Prostate gland (tissue), 2 donors: Measurements from ENCODE around the gene ZMYM3. TPM values are rescaled to one million over a fixed set of nuclear protein-coding genes. Genes with fewer than 3 reads are reported as not detected.

Experiments used
- DNase-seq: peaks from one replicate; pipeline ENCODE4 v3.0.0-alpha.2; 2019; ENCODE audit warnings: low spot score
- H3K27ac ChIP-seq, 2 donors: fragments of 200-600 bp; sonication (generic); 2 replicates each; pipeline ENCODE4 v1.5.1; 2017 to 2019
- H3K27me3 ChIP-seq: fragments of 200-600 bp; sonication (generic); replicated peaks from 2 replicates; pipeline ENCODE4 v1.5.1; 2019; ENCODE audit not compliant: insufficient read depth
- H3K36me3 ChIP-seq, 2 donors: fragments of 200-600 bp; sonication (generic); 1 replicate in 1 of 2; 2 replicates in 1 of 2; pipeline versions ENCODE4 v1.5.1 to v1.8.1; 2017 to 2019
- H3K4me1 ChIP-seq: fragments of 200-600 bp; sonication (generic); replicated peaks from 2 replicates; pipeline ENCODE4 v1.5.1; 2019
- H3K4me3 ChIP-seq, 2 donors: fragments of 200-600 bp; sonication (generic); 2 replicates each; pipeline ENCODE4 v1.5.1; 2017 to 2019
- H3K9me3 ChIP-seq: fragments of 200-600 bp; sonication (generic); 2 replicates; pipeline ENCODE4 v1.5.1; 2017
- CTCF ChIP-seq, 4 experiments: fragments of 200-600 bp in 2 of 4; fragments of 450-650 bp in 2 of 4; sonication (generic) in 2 of 4; IDR thresholded peaks; 1 replicate in 3 of 4; 2 replicates in 1 of 4; pipeline ENCODE4 v1.5.1; 2016 to 2019; ENCODE audit warnings: antibody characterized with exemption in 4 of 4, mild to moderate bottlenecking in 2 of 4, moderate library complexity in 2 of 4
- POLR2A ChIP-seq: fragments of 450-650 bp; IDR thresholded peaks from one replicate; pipeline ENCODE4 v1.6.1; 2016; ENCODE audit warnings: antibody characterized with exemption, mild to moderate bottlenecking
- POLR2AphosphoS5 ChIP-seq: sonication (generic); formaldehyde crosslinking; IDR thresholded peaks from one replicate; pipeline ENCODE4 v1.6.1; 2017; ENCODE audit warnings: antibody characterized with exemption
- WGBS: methylation state at CpG from one replicate; pipeline ENCODE4 v1.1.5; 2018; 5-methylcytosine and 5-hydroxymethylcytosine counted together
- intact Hi-C: fragments of 100-400 bp; cut with DNase I; formaldehyde crosslinking; loops from one replicate; pipeline ENCODE4 v1.14.2; 2022
- total RNA-seq, 2 donors: library from RNA; depleted of rRNA; stranded (reverse); fragments of >200 nt; gene quantifications; one replicate each; pipeline ENCODE4 v1.1.0, GENCODE V29; 2016

Gene ZMYM3
- total RNA-seq, 2 donors from 2014 or later = 23.2 to 71.6 TPM

GRCh38 chrX:71225676-71226075 lies 28.3 kb downstream of the ZMYM3 start:
- H3K4me1 ChIP-seq = no peaks in the 10 kb centered on the region
- no peak for TF ChIP-seq POLR2AphosphoS5
- no peak for TF ChIP-seq POLR2A
- TF ChIP-seq CTCF (IDR thresholded peaks at IDR 0.05) = no peak
- H3K4me3 ChIP-seq = no peak overlapping the region
- 73% methylated on average over 4 of the region's 5 CpGs for WGBS
- no peaks in the 10 kb centered on the region for H3K36me3 ChIP-seq
- H3K27ac ChIP-seq = no peak overlapping the region
- intact Hi-C loops = no loop called here
- H3K9me3 ChIP-seq = no peaks in the 10 kb centered on the region
- H3K27me3 ChIP-seq = no peaks in the 10 kb centered on the region
- no peak for DNase-seq

- no peak for DNase-seq
- Histone ChIP-seq H3K36me3 (no peaks in the 10 kb centered on the region), H3K27me3 (no peaks in the 10 kb centered on the region), H3K4me1 (no peaks in the 10 kb centered on the region), H3K27ac (no peak overlapping the region), H3K4me3 (no peak overlapping the region), H3K9me3 (no peaks in the 10 kb centered on the region)
- 54% methylated on average over 2 of the region's 2 CpGs for WGBS
- TF ChIP-seq CTCF (IDR thresholded peaks at IDR 0.05) (no peak), POLR2A (no peak), POLR2AphosphoS5 (no peak)
- intact Hi-C loops = no loop called here
These were observed 28.9 kb downstream of the ZMYM3 start for GRCh38 chrX:71225009-71225408.

GRCh38 chrX:71224098-71224708 lies 29.7 kb downstream of the ZMYM3 start:
- WGBS = 90% methylated on average over 20 of the region's 32 CpGs
- Histone ChIP-seq H3K36me3 (no peaks in the 10 kb centered on the region), H3K4me1 (no peaks in the 10 kb centered on the region), H3K9me3 (no peaks in the 10 kb centered on the region), H3K27me3 (no peaks in the 10 kb centered on the region), H3K4me3 (no peak overlapping the region), H3K27ac (no peak overlapping the region)
- intact Hi-C loops = no loop called here
- DNase-seq = no peak
- TF ChIP-seq POLR2AphosphoS5 = no peak
- TF ChIP-seq POLR2A = no peak
- no peak for TF ChIP-seq CTCF (IDR thresholded peaks at IDR 0.05)

GRCh38 chrX:71222929-71223328 lies 31.0 kb downstream of the ZMYM3 start, which contains the start of gene GJB1:
Gene GJB1, plus strand, starts transcription at chrX:71223224. Its CDS starts 484 bp downstream, at chrX:71223708.
- Histone ChIP-seq H3K27me3 (no peaks in the 10 kb centered on the region), H3K27ac (no peak within 1 kb of the TSS), H3K4me1 (no peaks in the 10 kb centered on the region), H3K4me3 (no peak within 1 kb of the TSS), H3K9me3 (no peaks in the 10 kb centered on the region), H3K36me3 (no peaks in the 10 kb centered on the region)
- intact Hi-C loops = no loop called here
- DNase-seq = no peak
- TF ChIP-seq CTCF (IDR thresholded peaks at IDR 0.05) (no peak), POLR2A (no peak), POLR2AphosphoS5 (no peak)
- WGBS = 60% methylated on average over 11 of the region's 18 CpGs

GRCh38 chrX:71221145-71221544 lies 32.8 kb downstream of the ZMYM3 start:
- no peaks in the 10 kb centered on the region for H3K36me3 ChIP-seq
- intact Hi-C loops = no loop called here
- H3K27me3 ChIP-seq = no peaks in the 10 kb centered on the region
- no peak overlapping the region for H3K4me3 ChIP-seq
- DNase-seq = no peak
- H3K27ac ChIP-seq = no peak overlapping the region
- TF ChIP-seq CTCF (IDR thresholded peaks at IDR 0.05) = no peak
- no peak for TF ChIP-seq POLR2A
- TF ChIP-seq POLR2AphosphoS5 = no peak
- H3K4me1 ChIP-seq = no peaks in the 10 kb centered on the region
- H3K9me3 ChIP-seq = no peaks in the 10 kb centered on the region
- 100% methylated on average over 1 of the region's 1 CpG for WGBS
